Endothelial cell of umbilical vein (primary cell): Measurements from ENCODE around the gene SLC2A1. TPM values are rescaled to one million over a fixed set of nuclear protein-coding genes. Genes with fewer than 3 reads are reported as not detected.
"Not testable (repeated sequence)": the region's sequence is repeated elsewhere in the genome, so short reads cannot be mapped to it uniquely, and the experiment has no call there.

Experiments used
- BruUV-seq: library from RNA; stranded (reverse); fragments of 400-500 nt; replicated peaks from 2 replicates; lab custom pipeline; 2021; lab: Mats Ljungman, UMichigan
- CTCF ChIA-PET: fragments of 300-600, 350-600 bp; sonication (Branson Sonifier 250); formaldehyde crosslinking; loops from one replicate; lab custom pipeline; 2021; ENCODE audit warnings: antibody characterized with exemption, inconsistent platforms; lab: Charles Lee
- POLR2A ChIA-PET: fragments of 300-600, 350-600 bp; sonication (Branson Sonifier 250); formaldehyde crosslinking; loops from one replicate; lab custom pipeline; 2021; ENCODE audit warnings: antibody characterized with exemption, inconsistent platforms; lab: Charles Lee
- DNase-seq: peaks from one replicate; pipeline ENCODE4 v3.0.0-alpha.2; 2011; ENCODE audit warnings: low read depth, low spot score
- FAIRE-seq: peaks from 2 replicates; lab custom pipeline; 2011; peaks lifted over from hg19 to GRCh38; lab: Jason Lieb, UNC
- H2AFZ ChIP-seq: 2 replicates; pipeline ENCODE4 v1.6.0; 2012; ENCODE audit warnings: low read depth, low read length, control low read depth, inconsistent platforms
- H3K27ac ChIP-seq: 2 replicates; pipeline ENCODE4 v1.5.1; 2011; ENCODE audit warnings: low read depth, mild to moderate bottlenecking, control low read depth, low read length, moderate library complexity; ENCODE audit not compliant: insufficient read depth
- H3K27me3 ChIP-seq, 2 experiments: 2 replicates each; pipeline versions ENCODE4 v1.6.0 to v1.6.1; 2011; ENCODE audit warnings: low read length in 2 of 2, mixed read lengths in 1 of 2; ENCODE audit not compliant: control insufficient read depth in 2 of 2, insufficient read depth in 2 of 2
- H3K36me3 ChIP-seq, 2 experiments: 2 replicates in 1 of 2; 3 replicates in 1 of 2; pipeline ENCODE4 v1.5.1; 2011; ENCODE audit warnings: low read length in 2 of 2, mild to moderate bottlenecking in 1 of 2, moderate library complexity in 1 of 2; ENCODE audit not compliant: control insufficient read depth in 2 of 2, insufficient read depth in 2 of 2; ENCODE audit errors: extremely low read depth in 1 of 2
- H3K4me1 ChIP-seq: 3 replicates; pipeline ENCODE4 v1.5.1; 2011; ENCODE audit warnings: mild to moderate bottlenecking, low read length; ENCODE audit not compliant: control insufficient read depth, insufficient read depth; ENCODE audit errors: extremely low read depth
- H3K4me2 ChIP-seq: 2 replicates; pipeline ENCODE4 v1.6.1; 2011; ENCODE audit warnings: low read length, control low read depth, mixed read lengths; ENCODE audit not compliant: insufficient read depth
- H3K4me3 ChIP-seq, 3 experiments: fragments of 200-600 bp in 1 of 3; sonication (generic), shearing (Covaris generic) in 1 of 3; replicated peaks in 1 of 3; 2 replicates each; pipeline ENCODE4 v1.5.1; 2011 to 2016; ENCODE audit warnings: control low read depth in 3 of 3, low read length in 3 of 3, mild to moderate bottlenecking in 2 of 3, inconsistent platforms in 1 of 3, low read depth in 1 of 3, moderate library complexity in 1 of 3; ENCODE audit not compliant: insufficient read depth in 1 of 3
- H3K79me2 ChIP-seq: 2 replicates; pipeline ENCODE4 v1.6.0; 2012; ENCODE audit warnings: low read length, inconsistent platforms; ENCODE audit not compliant: control insufficient read depth, insufficient read depth
- H3K9ac ChIP-seq: replicated peaks from 2 replicates; pipeline ENCODE3; 2011; ENCODE audit warnings: low read length, control low read depth; ENCODE audit not compliant: insufficient read depth; ENCODE audit errors: extremely low read depth
- H3K9me1 ChIP-seq: replicated peaks from 3 replicates; pipeline ENCODE4 v1.6.0; 2011; ENCODE audit warnings: mild to moderate bottlenecking, low read length; ENCODE audit not compliant: control insufficient read depth, insufficient read depth; ENCODE audit errors: extremely low read depth
- H3K9me3 ChIP-seq: replicated peaks from 2 replicates; pipeline ENCODE4 v1.5.1; 2012; ENCODE audit warnings: low read length, inconsistent platforms; ENCODE audit not compliant: control insufficient read depth, insufficient read depth
- H4K20me1 ChIP-seq: replicated peaks from 2 replicates; pipeline ENCODE3; 2011; ENCODE audit warnings: mild to moderate bottlenecking, low read length; ENCODE audit not compliant: control insufficient read depth, insufficient read depth; ENCODE audit errors: extremely low read depth
- FOS ChIP-seq: IDR thresholded peaks from 2 replicates; pipeline ENCODE4 v1.6.1; 2011; ENCODE audit warnings: mild to moderate bottlenecking, low read length, moderate library complexity, borderline replicate concordance; ENCODE audit not compliant: insufficient read depth
- JUN ChIP-seq: IDR thresholded peaks from 2 replicates; pipeline ENCODE4 v1.6.1; 2011; ENCODE audit warnings: borderline replicate concordance, low read depth; ENCODE audit not compliant: insufficient read length, insufficient read depth
- MYC ChIP-seq: IDR thresholded peaks from one replicate; pipeline ENCODE4 v1.6.1; 2011; ENCODE audit warnings: mild to moderate bottlenecking, low read depth, low read length
- POLR2A ChIP-seq: IDR thresholded peaks from 2 replicates; pipeline ENCODE4 v1.6.1; 2012; ENCODE audit warnings: low read depth, mild to moderate bottlenecking, control low read depth, low read length
- dilution Hi-C: fragments of 300-500 bp; cut with MboI; formaldehyde crosslinking; loops from one replicate; pipeline ENCODE4 v1.15.0; 2019; ENCODE audit warnings: low sequenced_read_pairs; ENCODE audit not compliant: extremely low pct_ligation_motif_present
- intact Hi-C: fragments of 100-400 bp; cut with micrococcal nuclease; formaldehyde crosslinking; loops from one replicate; pipeline ENCODE4 v1.10.0; 2022
- polyA plus RNA-seq, 4 experiments: library from polyadenylated mRNA; depleted of rRNA in 3 of 4; stranded (reverse) in 3 of 4; unstranded in 1 of 4; fragments of >200 nt; gene quantifications; 2 replicates each; pipeline versions ENCODE4 v1.2.1 to v1.2.3, GENCODE V29; 2011 to 2012; ENCODE audit warnings: missing spikeins in 1 of 4
- total RNA-seq: library from RNA; stranded (reverse); gene quantifications from 2 replicates; pipeline ENCODE4 v1.2.3, GENCODE V29; 2021
- TF ChIP-seq, protein P1 (sequence below), 2 donors: IDR thresholded peaks; 1 replicate in 1 of 2; 2 replicates in 1 of 2; pipeline ENCODE4 v1.5.1; 2011; ENCODE audit warnings: low read length in 2 of 2, mild to moderate bottlenecking in 2 of 2, moderate library complexity in 2 of 2, control low read depth in 1 of 2, inconsistent platforms in 1 of 2, low read depth in 1 of 2; ENCODE audit not compliant: insufficient read depth in 1 of 2; ENCODE audit errors: extremely low read depth in 1 of 2

SLC2A1 gene
- total and polyA plus RNA-seq, 2 donors (not counting 3 experiments of a cell fraction or from before 2014, with no cell fraction given) = 42.2 to 46.5 TPM

GRCh38 chr1:42904434-42904833 lies 54.2 kb downstream of the SLC2A1 start:
- Histone ChIP-seq H4K20me1 (no peaks in the 10 kb centered on the region), H3K27me3 (peaks cover 5 to 16% of the 10 kb centered on the region in 2 experiments), H3K4me3 (no peak overlapping the region), H3K27ac (no peak overlapping the region), H2AFZ (no peak overlapping the region), H3K4me2 (no peak overlapping the region), H3K4me1 (no peaks in the 10 kb centered on the region), H3K36me3 (no peaks in the 10 kb centered on the region), H3K9me3 (no peaks in the 10 kb centered on the region), H3K9ac (no peak overlapping the region), H3K9me1 (no peaks in the 10 kb centered on the region), H3K79me2 (no peaks in the 10 kb centered on the region)
- FAIRE-seq (no peak), DNase-seq (no peak)
- intact Hi-C loops = no loop called here
- dilution Hi-C loops = loop anchor here (25.0 kb wide), 1 partner anchor 158 kb away; no protein-coding TSS in a partner anchor
- ChIA-PET POLR2A (no interaction called here), CTCF (interaction anchor here (0.9 to 1.4 kb wide), 4 partner anchors 9 to 170 kb away, joined by 3 to 12 read pairs (median 5); no protein-coding TSS in a partner anchor)
- no TSS peak for BruUV-seq
- TF ChIP-seq, protein P1, sequence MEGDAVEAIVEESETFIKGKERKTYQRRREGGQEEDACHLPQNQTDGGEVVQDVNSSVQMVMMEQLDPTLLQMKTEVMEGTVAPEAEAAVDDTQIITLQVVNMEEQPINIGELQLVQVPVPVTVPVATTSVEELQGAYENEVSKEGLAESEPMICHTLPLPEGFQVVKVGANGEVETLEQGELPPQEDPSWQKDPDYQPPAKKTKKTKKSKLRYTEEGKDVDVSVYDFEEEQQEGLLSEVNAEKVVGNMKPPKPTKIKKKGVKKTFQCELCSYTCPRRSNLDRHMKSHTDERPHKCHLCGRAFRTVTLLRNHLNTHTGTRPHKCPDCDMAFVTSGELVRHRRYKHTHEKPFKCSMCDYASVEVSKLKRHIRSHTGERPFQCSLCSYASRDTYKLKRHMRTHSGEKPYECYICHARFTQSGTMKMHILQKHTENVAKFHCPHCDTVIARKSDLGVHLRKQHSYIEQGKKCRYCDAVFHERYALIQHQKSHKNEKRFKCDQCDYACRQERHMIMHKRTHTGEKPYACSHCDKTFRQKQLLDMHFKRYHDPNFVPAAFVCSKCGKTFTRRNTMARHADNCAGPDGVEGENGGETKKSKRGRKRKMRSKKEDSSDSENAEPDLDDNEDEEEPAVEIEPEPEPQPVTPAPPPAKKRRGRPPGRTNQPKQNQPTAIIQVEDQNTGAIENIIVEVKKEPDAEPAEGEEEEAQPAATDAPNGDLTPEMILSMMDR (IDR thresholded peaks at IDR 0.05; ENCODE audit: extremely low read depth in 1 of 2, insufficient read depth in 1 of 2, low read depth in 1 of 2, low read length in 2 of 2) = no peak
- no peak for TF ChIP-seq POLR2A
- no peak for TF ChIP-seq JUN
- TF ChIP-seq FOS = no peak
- TF ChIP-seq MYC = no peak

DNA sequence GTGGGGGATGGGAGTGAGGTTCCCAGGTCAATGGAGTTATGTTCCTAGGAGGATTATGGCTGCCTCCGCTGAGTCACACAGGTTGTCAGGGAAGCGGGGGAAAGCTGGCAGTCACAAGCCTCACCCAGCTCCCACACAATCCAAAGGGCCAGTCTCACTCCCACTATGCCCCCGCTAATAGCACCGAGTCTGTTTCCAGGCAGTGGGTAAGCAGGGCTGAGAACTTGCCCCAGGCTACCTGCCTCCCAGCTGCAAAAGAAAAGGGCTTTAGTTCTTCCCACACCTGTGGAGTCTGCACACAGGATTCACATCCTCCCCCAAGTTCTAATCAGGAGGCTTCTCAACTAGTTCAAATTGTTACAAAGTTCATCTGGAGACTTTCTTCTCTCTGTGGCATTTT lies 58.7 kb downstream of the SLC2A1 start:
- H3K9ac ChIP-seq, H3K79me2 ChIP-seq, H3K9me1 ChIP-seq, BruUV-seq, intact Hi-C loops, H2AFZ ChIP-seq, POLR2A ChIA-PET, H4K20me1 ChIP-seq, DNase-seq, H3K4me2 ChIP-seq, H3K9me3 ChIP-seq, H3K27ac ChIP-seq, H3K4me1 ChIP-seq, FAIRE-seq, H3K36me3 ChIP-seq, H3K4me3 ChIP-seq: not testable (repeated sequence)
- dilution Hi-C loops = loop anchor here (25.0 kb wide), 1 partner anchor 162 kb away; no protein-coding TSS in a partner anchor
- peaks cover 5 to 14% of the 10 kb centered on the region in 2 experiments for H3K27me3 ChIP-seq
- CTCF ChIA-PET = interaction anchor here (1.2 to 2.8 kb wide), 5 partner anchors 13 to 174 kb away, joined by 3 to 13 read pairs (median 4); no protein-coding TSS in a partner anchor
